K562 (cell line): Measurements from ENCODE around the gene PRRT2. TPM values are rescaled to one million over a fixed set of nuclear protein-coding genes. Genes with fewer than 3 reads are reported as not detected.

Source experiments
- ARNT ChIP-seq, 2 experiments: fragments of 450-650 bp; IDR thresholded peaks; 2 replicates each; pipeline ENCODE4 v1.6.1; 2016; ENCODE audit warnings: mild to moderate bottlenecking in 1 of 2
- BACH1 ChIP-seq: fragments of 200-800 bp; sonication (Bioruptor generic); IDR thresholded peaks from 2 replicates; pipeline ENCODE4 v1.6.1; 2016; ENCODE audit warnings: missing genetic modification characterization, missing compliant biosample characterization
- CSDE1 ChIP-seq, 2 experiments: fragments of 450-650 bp; IDR thresholded peaks; 2 replicates each; pipeline ENCODE4 v1.6.1; 2016; ENCODE audit warnings: mild to moderate bottlenecking in 1 of 2
- EHMT2 ChIP-seq: fragments of 450-650 bp; IDR thresholded peaks from 2 replicates; pipeline ENCODE4 v1.6.1; 2018; ENCODE audit warnings: antibody characterized with exemption
- FOXJ2 ChIP-seq: fragments of 200-800 bp; sonication (Bioruptor generic); IDR thresholded peaks from 2 replicates; pipeline ENCODE4 v1.6.1; 2016; ENCODE audit warnings: missing genetic modification characterization, missing compliant biosample characterization
- HMGXB4 ChIP-seq: sonication (generic); formaldehyde crosslinking; IDR thresholded peaks from 2 replicates; pipeline ENCODE4 v1.8.1; 2023; ENCODE audit warnings: mild to moderate bottlenecking, missing genetic modification reagents
- MTA3 ChIP-seq: fragments of 450-650 bp; formaldehyde crosslinking; IDR thresholded peaks from 2 replicates; pipeline ENCODE4 v1.6.1; 2017; ENCODE audit warnings: mild to moderate bottlenecking, borderline replicate concordance
- NRF1 ChIP-seq, 2 experiments: fragments of 450-650 bp; IDR thresholded peaks in 1 of 2; conservative IDR thresholded peaks in 1 of 2; 2 replicates each; pipeline ENCODE4 v1.6.1; 2014; ENCODE audit warnings: mild to moderate bottlenecking in 2 of 2
- RNF219 ChIP-seq: fragments of 250-450 bp; sonication (Bioruptor Pico); IDR thresholded peaks from 2 replicates; pipeline ENCODE4 v1.5.0; 2022; ENCODE audit warnings: mild to moderate bottlenecking
- SMAD4 ChIP-seq: fragments of 250-450 bp; sonication (Bioruptor Pico); conservative IDR thresholded peaks from 2 replicates; pipeline ENCODE4 v1.8.0; 2021; ENCODE audit warnings: inconsistent platforms, mild to moderate bottlenecking, moderate library complexity
- TCF3 ChIP-seq: sonication (generic); formaldehyde crosslinking; IDR thresholded peaks from 2 replicates; pipeline ENCODE4 v1.4.0; 2020; ENCODE audit warnings: mild to moderate bottlenecking, missing genetic modification reagents
- XRCC5 ChIP-seq: fragments of 200-400 bp; formaldehyde crosslinking; IDR thresholded peaks from 2 replicates; pipeline ENCODE4 v1.6.1; 2017; ENCODE audit warnings: low read depth, mild to moderate bottlenecking, low read length
- ZMIZ1 ChIP-seq, 2 experiments: fragments of 150-350 bp in 1 of 2; IDR thresholded peaks; 2 replicates each; pipeline ENCODE4 v1.6.1; 2012 to 2016; ENCODE audit warnings: low read depth in 2 of 2, low read length in 2 of 2, mild to moderate bottlenecking in 1 of 2, moderate library complexity in 1 of 2
- ZNF586 ChIP-seq: fragments of 450-650 bp; formaldehyde crosslinking; conservative IDR thresholded peaks from 2 replicates; pipeline ENCODE4 v1.4.0; 2020; ENCODE audit warnings: mild to moderate bottlenecking, moderate library complexity
- ZNF780A ChIP-seq: fragments of 250-450 bp; sonication (Bioruptor Pico); IDR thresholded peaks from 2 replicates; pipeline ENCODE4 v1.5.0; 2021; ENCODE audit warnings: mild to moderate bottlenecking
- polyA plus RNA-seq, 8 experiments: library from polyadenylated mRNA; depleted of rRNA in 4 of 8; stranded (reverse) in 5 of 8; unstranded in 3 of 8; fragments of >200 nt; fragmentation: Nextera tagmentation in 2 of 8; fragmentation: Illumina TruSeq in 1 of 8; extraction: Ambion mirVana in 2 of 8; extraction: Trizol in 1 of 8; gene quantifications; 2 replicates each; pipeline versions ENCODE4 v1.2.1 to v1.2.3, GENCODE V29; 2011 to 2014; ENCODE audit warnings: inconsistent platforms in 1 of 8, missing spikeins in 1 of 8
- total RNA-seq, 7 experiments: library from RNA; depleted of rRNA in 6 of 7; stranded (reverse); fragments of >200 nt in 6 of 7; fragmentation: Illumina TruSeq in 2 of 7; extraction: Trizol in 2 of 7; gene quantifications; 2 replicates each; pipeline versions ENCODE4 v1.2.1 to v1.2.3, GENCODE V29; 2011 to 2021; ENCODE audit warnings: low replicate concordance in 1 of 7

PRRT2 gene
- total and polyA plus RNA-seq, 9 of the 15 experiments (the other 6 are each of a cell fraction or from before 2014, with no cell fraction given): 0.11 to 1.0 (median 0.42) TPM; not detected in 2

- TF ChIP-seq ZMIZ1 (IDR thresholded peaks at IDR 0.05; ENCODE audit: low read depth in 2 of 2, low read length in 2 of 2) (no peak), HMGXB4 (CRISPR knock-in tag) (peak; percentile 98), NRF1 (conservative IDR thresholded peaks at IDR 0.05 in 1 of 2, IDR thresholded peaks at IDR 0.05 in 1 of 2) (peak; percentile 49 to 65; a peak in 2 of 4 replicates), FOXJ2 (0 out of 2 replicates have a peak, but pooled peaks have one; percentile 63), BACH1 (tag) (no peak), RNF219 (CRISPR knock-in tag) (no peak), ZNF780A (CRISPR knock-in tag) (no peak), TCF3 (CRISPR knock-in tag) (no peak), SMAD4 (CRISPR knock-in tag) (peak; percentile 74; the same call in 1 of the 2 replicates), CSDE1 (IDR thresholded peaks at IDR 0.05) (no peak), XRCC5 (peak; percentile 19; the same call in 1 of the 2 replicates), ZNF586 (CRISPR knock-in tag) (no peak), ARNT (IDR thresholded peaks at IDR 0.05) (no peak), MTA3 (peak; percentile 90; the same call in 1 of the 2 replicates), EHMT2 (no peak)
Measured at GRCh38 chr16:29807426-29808218, 4.4 kb upstream of the PRRT2 start (continued).
